K562 (cell line): Measurements from ENCODE around the gene FGFR4. TPM values are rescaled to one million over a fixed set of nuclear protein-coding genes. Genes with fewer than 3 reads are reported as not detected.

Experiments
- DDX20 ChIP-seq: fragments of 450-650 bp; IDR thresholded peaks from 2 replicates; pipeline ENCODE4 v1.6.1; 2016; ENCODE audit warnings: missing genetic modification characterization, low read depth, mild to moderate bottlenecking, missing compliant biosample characterization, moderate library complexity
- EP300 ChIP-seq: IDR thresholded peaks from 2 replicates; pipeline ENCODE4 v1.6.1; 2012; ENCODE audit warnings: low read length, improper control_type of control experiment
- GABPA ChIP-seq: fragments of 200-800 bp; sonication (Bioruptor generic); conservative IDR thresholded peaks from 2 replicates; pipeline ENCODE4 v1.6.1; 2016; ENCODE audit warnings: low read depth, missing genetic modification characterization, missing compliant biosample characterization
- HINFP ChIP-seq: fragments of 450-650 bp; conservative IDR thresholded peaks from 2 replicates; pipeline ENCODE4 v1.6.1; 2016; ENCODE audit warnings: missing genetic modification characterization, low read depth, mild to moderate bottlenecking, control low read depth, missing compliant biosample characterization
- HNRNPLL ChIP-seq: fragments of 200-400 bp; formaldehyde crosslinking; IDR thresholded peaks from 2 replicates; pipeline ENCODE4 v1.6.1; 2017; ENCODE audit warnings: low read length, low read depth, mild to moderate bottlenecking; ENCODE audit not compliant: poor library complexity, severe bottlenecking
- KLF1 ChIP-seq: fragments of 450-650 bp; IDR thresholded peaks from 2 replicates; pipeline ENCODE4 v1.6.1; 2016; ENCODE audit warnings: missing genetic modification characterization, missing compliant biosample characterization
- MAZ ChIP-seq, 2 experiments: fragments of 450-650 bp in 1 of 2; sonication (generic) in 1 of 2; formaldehyde crosslinking; IDR thresholded peaks in 1 of 2; conservative IDR thresholded peaks in 1 of 2; 2 replicates each; pipeline versions ENCODE4 v1.4.0 to v1.5.0; 2020; ENCODE audit warnings: mild to moderate bottlenecking in 1 of 2, missing genetic modification reagents in 1 of 2
- SMARCC2 ChIP-seq: fragments of 450-650 bp; IDR thresholded peaks from 2 replicates; pipeline ENCODE4 v1.6.1; 2017; ENCODE audit warnings: antibody characterized with exemption, moderate library complexity, mild to moderate bottlenecking, low read depth
- TOE1 ChIP-seq, 2 experiments: fragments of 450-650 bp in 1 of 2; sonication (generic) in 1 of 2; formaldehyde crosslinking in 1 of 2; IDR thresholded peaks; 2 replicates each; pipeline versions ENCODE4 v1.7.1 to v1.8.0; 2016 to 2022; ENCODE audit warnings: borderline replicate concordance in 2 of 2, mild to moderate bottlenecking in 2 of 2, antibody characterized with exemption in 1 of 2, inconsistent platforms in 1 of 2, low read depth in 1 of 2, missing genetic modification reagents in 1 of 2, moderate library complexity in 1 of 2
- VEZF1 ChIP-seq: fragments of 200-800 bp; sonication (Bioruptor generic); IDR thresholded peaks from 2 replicates; pipeline ENCODE4 v1.6.1; 2017; ENCODE audit warnings: missing genetic modification characterization, missing compliant biosample characterization
- ZBTB1 ChIP-seq: sonication (generic); formaldehyde crosslinking; IDR thresholded peaks from 2 replicates; pipeline ENCODE4 v1.8.1; 2023; ENCODE audit warnings: missing genetic modification reagents, low read depth, mild to moderate bottlenecking, borderline replicate concordance
- ZNF318 ChIP-seq, 2 experiments: fragments of 450-650 bp; IDR thresholded peaks; 2 replicates each; pipeline ENCODE4 v1.6.1; 2016; ENCODE audit warnings: mild to moderate bottlenecking in 2 of 2, borderline replicate concordance in 1 of 2, low read depth in 1 of 2, moderate library complexity in 1 of 2
- ZNF347 ChIP-seq: fragments of 450-650 bp; formaldehyde crosslinking; IDR thresholded peaks from 2 replicates; pipeline ENCODE4 v1.4.0; 2020; ENCODE audit warnings: low read depth, mild to moderate bottlenecking, moderate library complexity
- polyA plus RNA-seq, 8 experiments: library from polyadenylated mRNA; depleted of rRNA in 4 of 8; stranded (reverse) in 5 of 8; unstranded in 3 of 8; fragments of >200 nt; fragmentation: Nextera tagmentation in 2 of 8; fragmentation: Illumina TruSeq in 1 of 8; extraction: Ambion mirVana in 2 of 8; extraction: Trizol in 1 of 8; gene quantifications; 2 replicates each; pipeline versions ENCODE4 v1.2.1 to v1.2.3, GENCODE V29; 2011 to 2014; ENCODE audit warnings: inconsistent platforms in 1 of 8, missing spikeins in 1 of 8
- total RNA-seq, 7 experiments: library from RNA; depleted of rRNA in 6 of 7; stranded (reverse); fragments of >200 nt in 6 of 7; fragmentation: Illumina TruSeq in 2 of 7; extraction: Trizol in 2 of 7; gene quantifications; 2 replicates each; pipeline versions ENCODE4 v1.2.1 to v1.2.3, GENCODE V29; 2011 to 2021; ENCODE audit warnings: low replicate concordance in 1 of 7

Gene FGFR4
- total and polyA plus RNA-seq, 9 of the 15 experiments (the other 6 are each of a cell fraction or from before 2014, with no cell fraction given) = 0.76 to 35.4 (median 7.5) TPM

- TF ChIP-seq ZNF318 (IDR thresholded peaks at IDR 0.05; ENCODE audit: borderline replicate concordance in 1 of 2, low read depth in 1 of 2) = no peak
- no peak for TF ChIP-seq KLF1 (tag)
- no peak for TF ChIP-seq SMARCC2
- TF ChIP-seq DDX20 (tag) = no peak
- TF ChIP-seq ZBTB1 (CRISPR knock-in tag) = no peak
- peak; percentile 41; the same call in 1 of the 2 replicates for TF ChIP-seq EP300
- no peak for TF ChIP-seq HINFP
- no peak for TF ChIP-seq ZNF347 (CRISPR knock-in tag)
- no peak for TF ChIP-seq GABPA (tag)
- TF ChIP-seq MAZ (CRISPR knock-in tag; conservative IDR thresholded peaks at IDR 0.05 in 1 of 2, IDR thresholded peaks at IDR 0.05 in 1 of 2) = peak; percentile 43 to 66; a peak in 3 of 4 replicates
- TF ChIP-seq HNRNPLL = no peak
- TF ChIP-seq VEZF1 (CRISPR knock-in tag) = peak; percentile 73
- TF ChIP-seq TOE1 (IDR thresholded peaks at IDR 0.05; ENCODE audit: borderline replicate concordance) = peak; percentile 57; the same call in 1 of the 2 replicates
- TF ChIP-seq TOE1 (CRISPR knock-in tag; IDR thresholded peaks at IDR 0.05; ENCODE audit: borderline replicate concordance, low read depth) = 0 out of 2 replicates have a peak, but pooled peaks have one; percentile 63
Measured at GRCh38 chr5:177113566-177114424, 27.1 kb downstream of the FGFR4 start (continued).
